ENCODE data around the gene SLC17A8.

DNA sequence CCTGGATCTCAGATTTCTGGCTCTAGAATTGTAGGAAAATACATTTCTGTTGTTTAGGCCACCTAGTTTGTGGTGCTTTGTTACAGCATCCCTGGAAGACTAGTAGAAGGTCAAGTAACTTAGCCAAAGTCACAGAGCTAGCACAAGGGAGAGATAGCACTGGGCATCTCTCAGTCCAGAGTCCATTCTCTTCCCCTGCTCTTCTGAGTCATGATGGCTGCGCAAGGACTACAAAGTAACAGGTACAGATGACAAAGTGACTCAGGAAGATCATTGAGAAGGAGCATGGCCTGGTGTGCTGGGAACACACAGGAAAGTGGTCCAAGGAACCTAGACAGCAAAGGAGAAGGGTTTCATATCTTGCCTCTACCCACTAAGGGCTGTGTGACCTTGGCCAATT lies 19.3 kb downstream of the SLC17A8 start:
- TF ChIP-seq, protein P1, sequence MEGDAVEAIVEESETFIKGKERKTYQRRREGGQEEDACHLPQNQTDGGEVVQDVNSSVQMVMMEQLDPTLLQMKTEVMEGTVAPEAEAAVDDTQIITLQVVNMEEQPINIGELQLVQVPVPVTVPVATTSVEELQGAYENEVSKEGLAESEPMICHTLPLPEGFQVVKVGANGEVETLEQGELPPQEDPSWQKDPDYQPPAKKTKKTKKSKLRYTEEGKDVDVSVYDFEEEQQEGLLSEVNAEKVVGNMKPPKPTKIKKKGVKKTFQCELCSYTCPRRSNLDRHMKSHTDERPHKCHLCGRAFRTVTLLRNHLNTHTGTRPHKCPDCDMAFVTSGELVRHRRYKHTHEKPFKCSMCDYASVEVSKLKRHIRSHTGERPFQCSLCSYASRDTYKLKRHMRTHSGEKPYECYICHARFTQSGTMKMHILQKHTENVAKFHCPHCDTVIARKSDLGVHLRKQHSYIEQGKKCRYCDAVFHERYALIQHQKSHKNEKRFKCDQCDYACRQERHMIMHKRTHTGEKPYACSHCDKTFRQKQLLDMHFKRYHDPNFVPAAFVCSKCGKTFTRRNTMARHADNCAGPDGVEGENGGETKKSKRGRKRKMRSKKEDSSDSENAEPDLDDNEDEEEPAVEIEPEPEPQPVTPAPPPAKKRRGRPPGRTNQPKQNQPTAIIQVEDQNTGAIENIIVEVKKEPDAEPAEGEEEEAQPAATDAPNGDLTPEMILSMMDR (IDR thresholded peaks at IDR 0.05) = no peak
- TF ChIP-seq POLR2A (IDR thresholded peaks at IDR 0.05) = no peak

Measured in testis (tissue), 2 donors.